ENCODE data around the gene MAGED2. TPM values are rescaled to one million over a fixed set of nuclear protein-coding genes. Genes with fewer than 3 reads are reported as not detected.
"Not testable (repeated sequence)": the region's sequence is repeated elsewhere in the genome, so short reads cannot be mapped to it uniquely, and the experiment has no call there.

The MAGED2 gene
- total RNA-seq (2014; rRNA removed; shearing (Covaris generic)): 48.9 and 60.3 TPM in 2 replicates
- polyA plus RNA-seq (2014; cell fraction: nucleus; rRNA removed): 121 and 216 TPM in 2 replicates

DNA sequence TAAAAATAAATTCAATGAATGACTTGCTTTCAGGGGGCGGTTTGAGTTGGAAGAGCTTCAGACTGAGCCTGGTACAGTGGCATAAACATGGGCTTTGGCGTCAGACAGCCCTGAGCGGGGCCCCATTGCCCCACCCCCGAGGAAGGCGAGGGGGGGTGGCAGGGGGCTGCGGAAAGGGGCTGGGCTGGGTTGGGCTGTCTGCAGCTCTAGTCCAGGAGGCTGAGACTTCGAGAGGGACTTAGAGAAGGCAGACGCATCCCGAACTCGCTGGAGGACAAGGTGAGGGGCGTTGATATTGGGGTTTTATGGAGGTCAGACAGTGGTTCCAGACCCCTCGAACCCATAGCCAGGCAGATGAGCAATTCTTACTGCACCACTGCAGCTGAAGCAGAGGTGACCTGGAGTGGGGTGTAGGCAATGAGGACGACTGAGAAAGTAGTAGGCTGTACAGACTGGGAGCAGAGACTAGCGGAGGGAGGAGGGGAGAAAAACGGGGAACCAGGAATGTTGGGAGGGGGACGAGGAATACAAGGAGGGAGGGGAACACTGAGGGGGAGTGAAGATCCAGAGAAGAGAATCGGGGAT lies at the start of gene MAGED2:
Gene MAGED2, plus strand, starts transcription at position 222 of the 585 bp plus-strand sequence. CDS start 1,587 bp downstream, outside the sequence.
- DNase-seq (ENCODE audit: extremely low read depth, low read depth): no peak

DNA sequence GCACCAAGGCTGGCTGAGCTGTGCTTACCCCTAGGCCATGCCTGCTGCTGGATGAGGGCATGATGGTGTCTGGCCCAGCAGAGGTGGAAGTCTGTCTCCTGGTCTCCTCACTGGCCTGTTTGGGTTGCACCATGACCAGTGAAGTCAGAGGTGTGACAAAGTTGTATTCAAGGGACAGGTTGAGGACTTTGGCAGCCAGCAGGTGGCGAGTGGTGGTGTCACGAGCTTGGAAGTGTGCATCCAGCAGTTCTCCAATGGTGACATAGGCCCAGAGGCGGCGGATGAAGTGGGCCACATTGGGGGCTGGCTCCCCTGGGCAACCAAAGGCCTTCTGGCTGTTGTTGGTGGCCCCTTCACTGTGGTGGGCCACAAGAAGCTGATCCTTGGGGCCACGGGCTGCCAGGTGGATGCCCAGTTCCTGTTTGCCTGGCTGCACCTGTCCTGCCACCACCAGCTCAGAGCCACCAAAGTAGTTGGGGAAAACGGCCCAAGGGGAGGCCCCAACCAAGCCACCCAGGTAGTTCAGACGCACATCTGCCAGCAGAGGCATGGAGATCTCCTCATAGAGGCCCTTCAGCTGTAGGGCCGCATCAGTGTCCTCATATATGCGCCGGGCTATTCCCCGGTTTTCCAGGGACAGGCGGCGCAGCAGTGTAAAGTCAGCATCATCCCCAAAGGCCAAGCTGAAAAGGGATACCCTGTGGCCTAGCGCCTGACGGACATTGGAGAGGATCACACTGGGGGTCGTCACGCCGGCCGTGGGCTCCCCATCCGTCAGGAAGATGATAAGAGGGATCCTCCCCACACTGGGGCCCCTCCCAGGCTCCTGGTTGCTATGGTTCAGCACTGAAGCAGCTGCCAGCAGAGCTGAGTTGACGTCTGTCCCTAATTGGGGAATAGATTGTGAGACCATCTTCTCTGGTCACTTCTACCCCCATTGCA lies 49.2 kb upstream of the MAGED2 start:
- DNase-seq (ENCODE audit: extremely low read depth, low read depth): no peak

DNA sequence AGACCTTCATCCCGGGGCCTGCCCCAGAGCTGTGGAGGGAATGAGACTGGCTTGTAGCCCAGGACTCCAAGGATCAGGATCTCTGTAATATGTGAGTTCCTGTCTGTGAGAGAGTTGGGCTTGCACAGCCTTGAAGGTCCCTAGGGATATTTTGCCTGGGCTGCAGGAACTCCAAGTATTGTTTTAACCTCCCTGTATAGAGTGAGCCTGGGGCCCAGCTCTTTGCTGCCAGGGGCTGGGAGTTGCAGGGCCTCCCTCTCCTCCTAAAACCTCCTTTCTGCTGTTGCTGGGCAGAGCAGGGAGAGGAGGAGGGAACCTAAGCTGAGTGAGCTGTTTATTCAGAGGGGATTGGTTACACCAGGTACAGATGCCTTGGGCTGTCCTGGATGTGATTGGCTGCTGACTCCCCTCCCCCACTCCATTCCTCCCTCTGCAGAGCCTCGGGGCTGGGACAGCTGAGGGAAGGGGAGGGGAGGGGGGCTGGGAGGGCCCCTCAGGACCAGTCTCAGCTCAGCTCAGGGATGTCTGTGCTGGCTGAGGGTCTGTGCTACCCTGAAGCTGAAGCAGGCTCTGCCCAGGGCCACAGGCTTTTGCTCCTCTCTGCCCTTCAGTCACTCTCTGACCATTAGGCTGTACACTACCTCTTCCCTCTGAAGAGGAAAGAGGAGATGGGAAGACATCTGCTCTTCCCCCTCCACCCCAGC lies 33.0 kb upstream of the MAGED2 start:
- not testable (repeated sequence) for DNase-seq (ENCODE audit: extremely low read depth, low read depth)

DNA sequence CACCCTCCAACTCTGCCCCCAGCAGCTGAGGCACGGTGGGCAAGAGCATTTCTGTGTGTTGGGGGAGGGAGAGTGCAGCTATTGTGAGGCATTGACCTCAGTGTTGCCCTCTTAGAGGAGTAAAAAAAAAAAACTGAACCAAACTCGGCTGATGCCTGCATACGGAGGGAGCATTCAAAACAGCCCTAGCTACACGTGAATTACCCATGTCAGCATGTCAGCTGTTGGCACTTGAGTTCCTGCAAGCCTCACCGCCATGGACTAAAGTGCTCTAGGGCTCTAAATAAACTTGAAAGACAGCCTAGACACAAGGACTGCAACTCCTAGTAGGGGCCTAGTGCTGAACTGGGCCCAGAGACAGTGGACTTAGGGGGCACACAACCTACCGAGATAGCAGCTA lies 31.5 kb upstream of the MAGED2 start:
- DNase-seq (ENCODE audit: extremely low read depth, low read depth): no peak

GRCh38 chrX:54776987-54777672 lies 30.4 kb upstream of the MAGED2 start:
- DNase-seq (ENCODE audit: extremely low read depth, low read depth): no peak

- DNase-seq (ENCODE audit: extremely low read depth, low read depth): no peak
Measured at GRCh38 chrX:54785901-54786300, 21.6 kb upstream of the MAGED2 start.

GRCh38 chrX:54786967-54787366 lies 20.6 kb upstream of the MAGED2 start:
- DNase-seq (ENCODE audit: extremely low read depth, low read depth): no peak

DNA sequence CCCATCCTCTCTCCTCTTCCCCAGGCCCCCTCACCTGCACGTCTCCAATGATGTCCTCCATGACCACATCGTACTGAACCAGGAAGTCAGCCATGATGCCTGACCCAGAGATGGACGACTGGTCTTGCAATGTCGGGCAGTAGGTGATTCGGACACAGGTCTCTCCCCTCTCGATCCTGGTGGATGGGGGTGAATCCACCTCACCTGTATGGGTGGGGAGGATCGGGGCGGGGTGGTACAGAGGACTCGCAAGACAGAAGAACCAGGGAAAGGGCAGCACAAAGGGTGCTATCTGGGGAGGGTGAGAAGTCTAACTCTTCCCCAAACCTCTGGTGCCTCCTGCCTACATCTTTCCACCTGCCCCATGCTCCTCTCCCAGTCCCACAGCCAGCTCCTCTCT lies 19.1 kb upstream of the MAGED2 start:
- no peak for DNase-seq (ENCODE audit: extremely low read depth, low read depth)

DNA sequence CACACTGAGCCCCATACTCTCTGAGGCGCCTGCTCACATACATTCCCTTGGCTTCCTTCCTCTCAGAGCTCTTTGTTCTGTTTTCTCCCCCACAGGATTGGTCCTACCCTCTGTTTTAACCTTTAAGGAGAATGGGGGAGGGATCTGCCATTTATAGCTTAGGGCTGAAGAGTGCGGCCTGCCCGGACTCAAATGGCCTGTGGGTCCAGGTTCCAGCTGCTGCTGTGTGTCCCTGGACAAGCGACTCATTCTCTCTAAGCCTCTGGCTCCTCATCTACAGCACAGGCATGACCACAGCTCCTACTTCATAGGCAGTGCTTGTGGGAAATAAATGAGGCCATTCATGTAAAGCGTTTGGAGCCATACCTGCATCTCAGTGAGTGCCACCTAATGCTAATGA lies 18.1 kb upstream of the MAGED2 start:
- DNase-seq (ENCODE audit: extremely low read depth, low read depth): not testable (repeated sequence)

DNA sequence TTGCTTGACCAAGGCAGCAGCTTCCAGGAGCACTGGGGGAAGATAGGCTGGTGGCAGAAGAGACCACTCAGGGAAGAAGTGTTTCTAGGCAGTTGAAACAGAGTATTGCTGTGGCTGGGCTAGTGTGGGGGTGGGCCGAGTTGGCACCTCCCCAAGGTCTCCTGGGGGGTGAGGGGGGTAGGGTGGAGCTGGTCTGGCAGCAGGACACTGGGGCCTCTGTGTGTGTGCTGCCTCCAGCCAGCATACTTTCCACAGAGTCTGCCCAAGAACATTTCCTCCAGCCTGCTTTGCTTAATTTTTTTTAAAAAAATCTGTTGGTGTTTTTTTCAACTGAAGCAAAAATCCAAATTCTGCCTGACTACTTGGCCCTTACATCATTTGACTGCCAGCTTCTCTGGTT lies 13.5 kb upstream of the MAGED2 start:
- DNase-seq (ENCODE audit: extremely low read depth, low read depth): no peak

- DNase-seq (ENCODE audit: extremely low read depth, low read depth): no peak
Measured at GRCh38 chrX:54794795-54795194, 12.8 kb upstream of the MAGED2 start.

DNA sequence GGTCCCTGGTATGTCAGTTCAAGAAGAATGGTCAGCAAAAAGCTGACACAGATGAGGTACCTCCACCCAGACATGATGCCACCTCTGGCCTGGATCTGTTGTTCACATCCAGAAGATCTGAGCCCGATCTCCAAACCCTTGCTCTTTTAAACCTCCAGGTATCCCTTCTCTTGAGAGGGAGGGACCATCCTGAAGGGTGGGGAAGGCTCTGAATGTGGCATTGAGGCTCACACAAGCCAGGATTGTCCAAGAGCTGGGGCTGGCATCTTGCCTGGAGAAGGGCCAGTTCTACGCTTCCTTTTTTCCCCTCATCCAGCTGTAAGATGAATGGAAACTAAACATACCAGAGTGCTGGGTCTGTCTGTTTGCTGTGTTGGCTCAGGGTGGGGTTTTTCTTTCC lies 9.4 kb upstream of the MAGED2 start, which contains the start of gene ITIH6:
Gene ITIH6, minus strand, starts transcription at position 119 of the 400 bp plus-strand sequence. Its CDS starts 45 bp downstream, at position 74.
- no peak for DNase-seq (ENCODE audit: extremely low read depth, low read depth)

GRCh38 chrX:54799046-54799445 lies 8.5 kb upstream of the MAGED2 start:
- no peak for DNase-seq (ENCODE audit: extremely low read depth, low read depth)

- peak; percentile 6 for DNase-seq (ENCODE audit: extremely low read depth, low read depth)
Measured at GRCh38 chrX:54808109-54808604, 612 bp downstream of the MAGED2 start.

- DNase-seq (ENCODE audit: extremely low read depth, low read depth): peak; percentile 96
Measured at GRCh38 chrX:54808605-54809483, 1.3 kb downstream of the MAGED2 start.

- DNase-seq (ENCODE audit: extremely low read depth, low read depth): no peak
Measured at GRCh38 chrX:54810532-54810931, 3.0 kb downstream of the MAGED2 start.

DNA sequence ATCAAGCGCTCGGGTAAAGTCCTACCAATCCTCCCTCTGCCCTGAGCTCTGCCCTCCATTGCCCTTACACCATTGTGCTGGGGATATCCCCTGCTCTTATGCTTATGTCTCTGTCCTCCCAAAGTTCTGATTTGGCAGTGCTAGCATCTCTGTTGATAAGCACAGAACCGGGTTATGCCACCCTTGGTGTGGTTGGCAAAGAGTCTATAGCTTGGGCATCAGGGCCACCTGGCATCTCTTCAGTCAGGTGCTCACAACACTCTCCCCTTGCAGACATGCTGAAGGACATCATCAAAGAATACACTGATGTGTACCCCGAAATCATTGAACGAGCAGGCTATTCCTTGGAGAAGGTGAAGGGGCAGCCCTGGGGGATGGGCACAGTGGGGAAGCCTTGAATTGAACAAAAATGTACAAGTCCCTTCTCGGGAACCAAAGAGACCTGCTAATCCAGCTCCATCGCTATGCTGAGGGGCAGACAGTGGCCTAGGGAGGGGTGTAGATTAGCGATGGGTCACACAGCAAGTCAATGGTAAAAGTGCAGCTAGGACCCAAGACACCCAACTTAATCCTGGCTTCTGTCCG lies 3.8 kb downstream of the MAGED2 start:
- no peak for DNase-seq (ENCODE audit: extremely low read depth, low read depth)

DNA sequence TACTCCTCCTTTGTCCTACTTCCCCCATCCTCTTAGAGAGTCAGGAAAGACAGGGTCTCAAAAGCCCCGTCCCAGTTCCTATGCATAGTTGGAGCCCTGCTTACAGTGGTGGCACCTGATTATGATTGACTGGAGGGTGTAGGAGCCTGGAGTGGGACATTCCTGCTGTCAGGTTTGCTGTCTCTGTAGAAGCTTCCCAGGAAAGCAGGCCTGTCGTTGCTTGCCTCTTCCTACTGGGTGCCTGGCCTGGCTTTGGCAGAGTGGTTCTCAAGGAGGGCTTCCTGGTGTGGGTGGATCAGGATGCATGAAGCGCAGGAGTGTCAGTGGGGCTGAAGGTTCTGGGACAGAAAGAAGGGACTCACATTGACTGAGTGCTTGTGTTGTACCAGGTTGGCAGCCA lies 4.8 kb downstream of the MAGED2 start:
- DNase-seq (ENCODE audit: extremely low read depth, low read depth): no peak

GRCh38 chrX:54817220-54817820 lies 9.8 kb downstream of the MAGED2 start:
- DNase-seq (ENCODE audit: extremely low read depth, low read depth): no peak
